H9 (cell line): ENCODE measurements around the gene PIGW. TPM values are rescaled to one million over a fixed set of nuclear protein-coding genes. Genes with fewer than 3 reads are reported as not detected.

Experiments used
- DNase-seq: peaks from one replicate; pipeline ENCODE4 v3.0.0-alpha.2; 2017
- H2AFZ ChIP-seq: one replicate; pipeline ENCODE4 v1.6.1; 2013; ENCODE audit warnings: mild to moderate bottlenecking, low read length, control low read depth, moderate library complexity
- H2AK5ac ChIP-seq: 2 replicates; pipeline ENCODE4 v1.6.1; 2013; ENCODE audit warnings: low read length, control low read depth, mixed read lengths; ENCODE audit not compliant: insufficient read length
- H2BK120ac ChIP-seq: one replicate; pipeline ENCODE4 v1.6.1; 2013; ENCODE audit warnings: low read depth, mild to moderate bottlenecking, low read length, control low read depth, inconsistent platforms; ENCODE audit not compliant: poor library complexity, severe bottlenecking
- H2BK12ac ChIP-seq: 2 replicates; pipeline ENCODE4 v1.6.1; 2013; ENCODE audit warnings: low read length, control low read depth, mixed read lengths, low read depth; ENCODE audit not compliant: insufficient read length
- H2BK15ac ChIP-seq: 2 replicates; pipeline ENCODE4 v1.6.1; 2013; ENCODE audit warnings: low read depth, low read length, control low read depth
- H2BK20ac ChIP-seq: one replicate; pipeline ENCODE4 v1.6.1; 2013; ENCODE audit warnings: low read depth, mild to moderate bottlenecking, low read length, control low read depth, inconsistent platforms; ENCODE audit not compliant: poor library complexity, severe bottlenecking
- H2BK5ac ChIP-seq: 2 replicates; pipeline ENCODE4 v1.6.1; 2013; ENCODE audit warnings: low read length, control low read depth, mixed read lengths; ENCODE audit not compliant: insufficient read length
- H3K14ac ChIP-seq: 2 replicates; pipeline ENCODE4 v1.6.1; 2013; ENCODE audit warnings: low read length, control low read depth; ENCODE audit not compliant: insufficient read depth
- H3K18ac ChIP-seq: 2 replicates; pipeline ENCODE4 v1.6.1; 2013; ENCODE audit warnings: low read depth, mild to moderate bottlenecking, mixed read lengths, low read length, control low read depth; ENCODE audit not compliant: insufficient read length
- H3K23ac ChIP-seq: 2 replicates; pipeline ENCODE4 v1.6.1; 2013; ENCODE audit warnings: low read length, control low read depth, mixed read lengths, low read depth; ENCODE audit not compliant: insufficient read length
- H3K23me2 ChIP-seq: 2 replicates; pipeline ENCODE4 v1.6.1; 2013; ENCODE audit warnings: low read depth, mild to moderate bottlenecking, mixed read lengths, low read length, control low read depth; ENCODE audit not compliant: insufficient read length, poor library complexity, severe bottlenecking
- H3K27ac ChIP-seq: 2 replicates; pipeline ENCODE4 v1.5.1; 2013; ENCODE audit warnings: low read length, control low read depth, mixed read lengths, low read depth; ENCODE audit not compliant: insufficient read length
- H3K27me3 ChIP-seq: 2 replicates; pipeline ENCODE4 v1.6.1; 2013; ENCODE audit warnings: low read length, control low read depth, inconsistent platforms; ENCODE audit not compliant: insufficient read depth
- H3K4ac ChIP-seq: 2 replicates; pipeline ENCODE4 v1.6.1; 2013; ENCODE audit warnings: low read depth, mild to moderate bottlenecking, control low read depth, inconsistent platforms, low read length, moderate library complexity
- H3K4me1 ChIP-seq: 2 replicates; pipeline ENCODE4 v1.6.1; 2013; ENCODE audit warnings: low read length, control low read depth, inconsistent platforms; ENCODE audit not compliant: insufficient read depth
- H3K4me2 ChIP-seq: 2 replicates; pipeline ENCODE4 v1.6.1; 2013; ENCODE audit warnings: low read length, control low read depth, mixed read lengths; ENCODE audit not compliant: insufficient read length, insufficient read depth
- H3K56ac ChIP-seq: 2 replicates; pipeline ENCODE4 v1.6.1; 2013; ENCODE audit warnings: low read depth, mild to moderate bottlenecking, mixed read lengths, low read length, control low read depth; ENCODE audit not compliant: insufficient read length
- H3K79me1 ChIP-seq: 2 replicates; pipeline ENCODE4 v1.6.1; 2013; ENCODE audit warnings: low read depth, mild to moderate bottlenecking, moderate library complexity, low read length, control low read depth, inconsistent platforms; ENCODE audit not compliant: insufficient read depth, poor library complexity, severe bottlenecking
- H3K79me2 ChIP-seq: 2 replicates; pipeline ENCODE4 v1.6.1; 2013; ENCODE audit warnings: low read length, control low read depth, inconsistent platforms; ENCODE audit not compliant: insufficient read depth
- H3K9ac ChIP-seq: 2 replicates; pipeline ENCODE4 v1.6.1; 2013; ENCODE audit warnings: low read length, control low read depth, mixed read lengths; ENCODE audit not compliant: insufficient read length; ENCODE audit errors: extremely low read depth
- H3K9me3 ChIP-seq: one replicate; pipeline ENCODE4 v1.6.1; 2013; ENCODE audit warnings: low read depth, low read length, inconsistent platforms; ENCODE audit not compliant: control insufficient read depth
- H3T11ph ChIP-seq: one replicate; pipeline ENCODE4 v1.6.1; 2013; ENCODE audit warnings: mild to moderate bottlenecking, low read length, control low read depth, inconsistent platforms
- H4K20me1 ChIP-seq: one replicate; pipeline ENCODE4 v1.6.1; 2013; ENCODE audit not compliant: control insufficient read depth, insufficient read length, insufficient read depth
- H4K5ac ChIP-seq: 2 replicates; pipeline ENCODE4 v1.6.1; 2013; ENCODE audit warnings: low read depth, mild to moderate bottlenecking, mixed read lengths, low read length, control low read depth; ENCODE audit not compliant: insufficient read length
- H4K8ac ChIP-seq: replicated peaks from 2 replicates; pipeline ENCODE4 v1.6.1; 2013; ENCODE audit warnings: low read length, control low read depth, mixed read lengths, low read depth; ENCODE audit not compliant: insufficient read length
- H4K91ac ChIP-seq: 2 replicates; pipeline ENCODE4 v1.6.1; 2013; ENCODE audit warnings: low read depth, mild to moderate bottlenecking, moderate library complexity, mixed read lengths, low read length, control low read depth; ENCODE audit not compliant: insufficient read length
- H3K27ac Mint-ChIP-seq, 3 experiments: 2 replicates in 2 of 3; 3 replicates in 1 of 3; pipeline ENCODE4 v1.8.0; 2020 to 2021; ENCODE audit warnings: mixed read lengths in 3 of 3, mild to moderate bottlenecking in 1 of 3, moderate library complexity in 1 of 3
- H3K27me3 Mint-ChIP-seq: 2 replicates; pipeline ENCODE4 v1.8.0; 2021; ENCODE audit warnings: low read depth, mild to moderate bottlenecking, moderate library complexity, mixed read lengths
- H3K36me3 Mint-ChIP-seq, 3 experiments: 2 replicates in 2 of 3; 3 replicates in 1 of 3; pipeline ENCODE4 v1.8.0; 2020 to 2021; ENCODE audit warnings: low read depth in 3 of 3, mixed read lengths in 3 of 3; ENCODE audit not compliant: insufficient read depth in 1 of 3
- H3K4me1 Mint-ChIP-seq, 2 experiments: 2 replicates each; pipeline ENCODE4 v1.8.0; 2020; ENCODE audit warnings: mixed read lengths in 2 of 2
- H3K4me3 Mint-ChIP-seq, 2 experiments: 2 replicates in 1 of 2; 3 replicates in 1 of 2; pipeline ENCODE4 v1.8.0; 2020 to 2021; ENCODE audit warnings: mild to moderate bottlenecking in 2 of 2, mixed read lengths in 2 of 2, moderate library complexity in 1 of 2
- H3K9me3 Mint-ChIP-seq, 2 experiments: 2 replicates in 1 of 2; 3 replicates in 1 of 2; pipeline ENCODE4 v1.8.0; 2020; ENCODE audit warnings: mild to moderate bottlenecking in 2 of 2, mixed read lengths in 2 of 2, moderate library complexity in 1 of 2
- WGBS: extraction: QIAGEN DNeasy Blood & Tissue Kit; methylation state at CpG from one replicate; pipeline ENCODE4 v1.1.7; 2013; ENCODE audit warnings: missing lambda C conversion rate, low lambda C conversion rate, mixed read lengths; ENCODE audit not compliant: insufficient read length; ENCODE audit errors: extremely low coverage; 5-methylcytosine and 5-hydroxymethylcytosine counted together
- total RNA-seq: library from RNA; stranded (reverse); gene quantifications from 2 replicates; pipeline ENCODE4 v1.2.1, GENCODE V29; 2021
- TF ChIP-seq, protein P1 (sequence below): fragments of 200-600 bp; sonication (generic); conservative IDR thresholded peaks from 3 replicates; pipeline ENCODE4 v1.8.0; 2021; ENCODE audit warnings: antibody characterized with exemption, mild to moderate bottlenecking

The PIGW gene
- total RNA-seq, 1 experiment from 2014 or later = 26.2 TPM

DNA sequence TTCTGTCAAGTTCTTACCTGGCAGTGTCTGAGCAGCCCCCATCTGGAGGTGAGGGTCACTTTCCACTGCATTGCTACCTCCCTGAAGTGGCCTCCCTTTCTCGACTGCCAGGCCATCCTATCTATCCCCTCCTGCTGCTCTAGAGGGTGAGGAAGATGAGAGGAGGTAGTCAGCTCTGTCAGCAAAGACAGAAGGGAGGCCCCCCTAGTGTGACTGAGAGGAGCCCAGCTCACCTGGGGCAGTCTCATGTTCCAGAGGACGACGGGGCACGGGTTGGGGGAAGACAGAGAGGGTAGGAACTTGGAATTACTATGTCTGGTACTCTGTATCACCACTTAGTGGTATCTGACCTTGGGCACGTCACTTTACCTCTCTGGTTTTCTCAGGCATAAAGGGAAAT is 22.1 kb upstream of the PIGW start:
- H4K8ac ChIP-seq = no peak overlapping the region
- H2BK12ac ChIP-seq = no peak overlapping the region
- no peaks in the 10 kb centered on the region for H3K79me1 ChIP-seq
- H3K4me1 ChIP-seq = no peaks in the 10 kb centered on the region
- H3K79me2 ChIP-seq = no peaks in the 10 kb centered on the region
- no CpG with 5 or more reads among the region's 5 CpGs for WGBS
- DNase-seq = no peak
- no peak overlapping the region for H2BK120ac ChIP-seq
- no peak overlapping the region for H2BK15ac ChIP-seq
- H2BK20ac ChIP-seq = no peak overlapping the region
- H3T11ph ChIP-seq = no peak overlapping the region
- no peak overlapping the region for H3K4ac ChIP-seq
- H3K27me3 ChIP-seq = no peaks in the 10 kb centered on the region
- no peak overlapping the region for H3K14ac ChIP-seq
- Mint-ChIP-seq H3K4me3 (no peak overlapping the region), H3K27me3 (no peaks in the 10 kb centered on the region), H3K4me1 (no peaks in the 10 kb centered on the region), H3K9me3 (no peaks in the 10 kb centered on the region), H3K36me3 (peaks cover 38 to 94% (median 90%) of the 10 kb centered on the region in 3 experiments), H3K27ac (no peak overlapping the region)
- no peak overlapping the region for H3K4me2 ChIP-seq
- no peak overlapping the region for H3K9ac ChIP-seq
- H4K5ac ChIP-seq = no peak overlapping the region
- no peak overlapping the region for H3K18ac ChIP-seq
- no peak overlapping the region for H2AFZ ChIP-seq
- H3K23me2 ChIP-seq = no peaks in the 10 kb centered on the region
- TF ChIP-seq, protein P1, sequence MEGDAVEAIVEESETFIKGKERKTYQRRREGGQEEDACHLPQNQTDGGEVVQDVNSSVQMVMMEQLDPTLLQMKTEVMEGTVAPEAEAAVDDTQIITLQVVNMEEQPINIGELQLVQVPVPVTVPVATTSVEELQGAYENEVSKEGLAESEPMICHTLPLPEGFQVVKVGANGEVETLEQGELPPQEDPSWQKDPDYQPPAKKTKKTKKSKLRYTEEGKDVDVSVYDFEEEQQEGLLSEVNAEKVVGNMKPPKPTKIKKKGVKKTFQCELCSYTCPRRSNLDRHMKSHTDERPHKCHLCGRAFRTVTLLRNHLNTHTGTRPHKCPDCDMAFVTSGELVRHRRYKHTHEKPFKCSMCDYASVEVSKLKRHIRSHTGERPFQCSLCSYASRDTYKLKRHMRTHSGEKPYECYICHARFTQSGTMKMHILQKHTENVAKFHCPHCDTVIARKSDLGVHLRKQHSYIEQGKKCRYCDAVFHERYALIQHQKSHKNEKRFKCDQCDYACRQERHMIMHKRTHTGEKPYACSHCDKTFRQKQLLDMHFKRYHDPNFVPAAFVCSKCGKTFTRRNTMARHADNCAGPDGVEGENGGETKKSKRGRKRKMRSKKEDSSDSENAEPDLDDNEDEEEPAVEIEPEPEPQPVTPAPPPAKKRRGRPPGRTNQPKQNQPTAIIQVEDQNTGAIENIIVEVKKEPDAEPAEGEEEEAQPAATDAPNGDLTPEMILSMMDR = no peak
- H3K9me3 ChIP-seq = no peaks in the 10 kb centered on the region
- no peak overlapping the region for H2AK5ac ChIP-seq
- H4K91ac ChIP-seq = no peak overlapping the region
- H3K23ac ChIP-seq = no peak overlapping the region
- no peaks in the 10 kb centered on the region for H4K20me1 ChIP-seq
- no peak overlapping the region for H2BK5ac ChIP-seq
- H3K56ac ChIP-seq = no peak overlapping the region
- H3K27ac ChIP-seq = no peak overlapping the region
